PC-9 (cell line): ENCODE measurements around the gene HSD17B8.

Experiments
- CTCF ChIP-seq: fragments of 200-600 bp; sonication (generic); conservative IDR thresholded peaks from 2 replicates; pipeline ENCODE4 v1.6.1; 2017; ENCODE audit warnings: mixed run types, antibody characterized with exemption, mild to moderate bottlenecking, moderate library complexity
- EZH2 ChIP-seq: fragments of 200-600 bp; sonication (generic); IDR thresholded peaks from 2 replicates; pipeline ENCODE4 v1.8.0; 2017; ENCODE audit warnings: antibody characterized with exemption, low read depth

- TF ChIP-seq CTCF, result no peak
- no peak for TF ChIP-seq EZH2
Measured at GRCh38 chr6:33175436-33176069, 28.9 kb upstream of the HSD17B8 start.
